GM21367 (cell line): ENCODE measurements around the gene STXBP6.

Source experiments
- ATAC-seq: cut with Tn5 transposase; IDR thresholded peaks from one replicate; pipeline ENCODE4 v1.9.1; 2021; ENCODE audit not compliant: unreplicated experiment

STXBP6 gene

GRCh38 chr14:25052921-25053320 is 3.0 kb upstream of the STXBP6 start:
- ATAC-seq, result no peak

GRCh38 chr14:25052385-25052784 is 2.4 kb upstream of the STXBP6 start:
- no peak for ATAC-seq

DNA sequence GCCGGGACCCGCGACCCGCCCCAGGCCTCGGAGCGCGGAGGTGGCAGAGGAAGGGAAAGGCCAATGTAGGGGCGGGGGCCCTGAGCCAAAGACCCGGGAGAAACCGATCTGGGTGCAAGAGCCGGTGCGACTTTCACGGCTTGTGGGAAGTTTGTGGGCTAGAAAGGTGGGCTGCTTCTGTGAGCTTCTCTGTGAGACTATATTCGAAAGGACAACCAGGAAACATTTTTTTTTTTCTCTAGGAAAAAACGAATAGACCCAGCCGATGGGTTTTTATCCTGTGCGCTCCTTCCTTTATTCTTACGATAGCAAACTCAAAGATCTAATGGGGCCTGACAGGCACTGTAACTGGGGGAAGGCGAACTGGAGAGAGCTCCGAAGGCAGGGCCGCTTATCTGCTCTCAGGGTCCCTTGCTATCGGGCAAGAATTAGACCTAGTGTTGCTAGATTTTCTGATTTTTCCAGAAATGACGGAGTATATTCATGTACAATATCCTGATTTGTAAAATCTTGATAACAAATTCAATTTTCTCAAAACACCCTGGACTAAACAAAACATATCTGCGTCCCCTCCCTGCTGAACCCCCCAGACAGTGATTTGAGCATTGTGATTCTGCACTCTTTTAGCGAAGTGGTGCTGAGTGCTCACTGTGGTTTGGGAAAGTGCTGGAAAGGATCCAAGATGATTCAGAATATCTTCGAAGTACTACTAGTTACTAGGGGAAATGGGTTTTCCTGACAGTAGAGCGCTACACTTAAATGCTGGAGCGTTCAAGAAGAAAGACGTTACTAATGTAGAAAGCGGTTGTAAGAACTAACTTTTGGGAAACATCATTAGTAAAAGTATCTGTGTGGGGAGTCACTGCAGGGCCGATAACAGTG is 563 bp upstream of the STXBP6 start:
- ATAC-seq, result no peak

- no peak for ATAC-seq
These were observed 817 bp downstream of the STXBP6 start for GRCh38 chr14:25049093-25049567.

GRCh38 chr14:25048170-25049016 is 1.6 kb downstream of the STXBP6 start:
- ATAC-seq, result no peak

GRCh38 chr14:25046301-25046943 is 3.5 kb downstream of the STXBP6 start:
- no peak for ATAC-seq

GRCh38 chr14:25044106-25044698 is 5.7 kb downstream of the STXBP6 start:
- ATAC-seq, result no peak

DNA sequence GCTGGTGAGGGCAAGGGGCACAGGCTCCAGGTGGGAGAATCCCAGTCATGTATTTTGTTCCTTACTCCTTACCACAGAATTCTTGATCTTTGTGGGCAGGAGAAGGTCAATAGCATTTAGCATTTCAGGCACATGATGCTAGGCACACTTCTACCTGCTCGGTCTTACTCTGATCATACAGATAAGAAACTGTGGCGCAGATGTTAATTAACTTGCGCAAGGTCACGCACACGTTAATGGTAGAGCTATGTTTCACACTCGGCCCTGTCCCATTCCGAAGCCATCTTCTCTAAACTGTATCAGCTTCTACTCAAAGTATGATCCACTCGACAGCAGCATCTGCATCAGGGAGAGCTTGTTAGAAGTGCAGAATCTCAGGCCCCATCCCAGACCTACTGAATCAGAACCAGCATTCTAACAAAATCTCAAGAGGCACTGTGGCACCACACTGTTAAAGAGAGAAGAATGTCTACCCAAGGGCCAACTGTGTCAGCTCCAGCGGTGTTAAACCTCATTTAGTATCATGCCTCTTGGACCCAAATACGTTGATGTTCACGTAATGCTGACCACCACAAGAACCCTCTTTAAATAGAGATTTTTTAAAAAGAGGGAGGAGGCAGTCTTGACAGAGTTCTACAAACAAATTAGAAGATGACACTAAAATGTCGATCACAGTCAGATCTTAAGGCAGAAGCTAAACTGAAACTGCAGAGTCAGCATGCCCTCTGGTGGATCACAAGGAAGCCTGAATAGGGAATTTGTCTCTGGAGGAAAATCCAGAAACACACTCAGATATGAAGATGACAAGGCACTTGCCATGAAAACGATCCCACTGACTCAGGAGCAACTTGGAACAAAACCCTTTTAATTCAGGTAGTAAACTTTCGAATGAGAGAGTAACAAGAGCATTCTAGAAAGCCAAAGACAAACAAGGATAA is 7.3 kb downstream of the STXBP6 start:
- no peak for ATAC-seq

DNA sequence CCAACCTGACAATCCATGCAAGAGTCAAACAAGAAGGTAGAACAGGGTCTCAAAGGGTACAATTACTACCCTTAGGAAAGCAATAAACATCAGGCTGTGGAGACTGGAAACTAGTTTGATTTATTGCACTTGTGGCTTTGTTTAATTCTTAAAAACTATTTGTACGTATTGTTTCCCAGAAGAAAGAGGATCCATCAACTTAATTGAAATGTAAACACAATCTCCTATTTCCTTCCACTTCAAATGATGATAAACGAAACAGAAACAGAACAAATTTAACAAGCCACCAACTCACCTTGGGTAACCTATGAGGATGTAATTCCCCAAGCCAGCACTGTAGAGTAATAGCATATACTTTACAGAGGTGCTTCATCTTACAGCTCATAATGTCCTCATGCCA is 8.0 kb downstream of the STXBP6 start:
- ATAC-seq, result no peak

- ATAC-seq, result no peak
These were observed 8.5 kb downstream of the STXBP6 start for GRCh38 chr14:25041484-25041883.

GRCh38 chr14:25039933-25040332 is 10.0 kb downstream of the STXBP6 start:
- ATAC-seq, result no peak

GRCh38 chr14:25038044-25038668 is 11.8 kb downstream of the STXBP6 start:
- no peak for ATAC-seq

- no peak for ATAC-seq
These were observed 12.9 kb downstream of the STXBP6 start for GRCh38 chr14:25037032-25037431.

GRCh38 chr14:25034803-25035681 is 14.9 kb downstream of the STXBP6 start:
- ATAC-seq, result no peak

- ATAC-seq, result no peak
These were observed 16.6 kb downstream of the STXBP6 start for GRCh38 chr14:25033358-25033757.

- no peak for ATAC-seq
These were observed 17.7 kb downstream of the STXBP6 start for GRCh38 chr14:25032092-25032784.

- no peak for ATAC-seq
These were observed 23.3 kb downstream of the STXBP6 start for GRCh38 chr14:25026476-25027137.
